GM12874 (cell line): ENCODE data around the gene DPP10.

Source experiments
- CTCF ChIP-seq: IDR thresholded peaks from 2 replicates; pipeline ENCODE4 v1.5.1; 2011; ENCODE audit warnings: low read depth, mild to moderate bottlenecking, control low read depth, low read length, moderate library complexity; ENCODE audit not compliant: insufficient read depth

The DPP10 gene

GRCh38 chr2:115105966-115106365, 663.5 kb downstream of the DPP10 start:
- TF ChIP-seq CTCF = no peak

GRCh38 chr2:115115135-115115534, 672.7 kb downstream of the DPP10 start:
- TF ChIP-seq CTCF = no peak

GRCh38 chr2:115118306-115118705, 675.9 kb downstream of the DPP10 start:
- no peak for TF ChIP-seq CTCF

- no peak for TF ChIP-seq CTCF
Observed at GRCh38 chr2:115119086-115119485, 676.6 kb downstream of the DPP10 start.

GRCh38 chr2:115122701-115123100, 680.3 kb downstream of the DPP10 start:
- no peak for TF ChIP-seq CTCF

- no peak for TF ChIP-seq CTCF
Observed at GRCh38 chr2:115124817-115125216, 682.4 kb downstream of the DPP10 start.

GRCh38 chr2:115129536-115129935, 687.1 kb downstream of the DPP10 start:
- no peak for TF ChIP-seq CTCF
